ENCODE measurements around the gene ITGB7. TPM values are rescaled to one million over a fixed set of nuclear protein-coding genes. Genes with fewer than 3 reads are reported as not detected.

The ITGB7 gene
- total and polyA plus RNA-seq, 2 of the 4 experiments (the other 2 are of a cell fraction) = 0.18 to 0.44 TPM

DNA sequence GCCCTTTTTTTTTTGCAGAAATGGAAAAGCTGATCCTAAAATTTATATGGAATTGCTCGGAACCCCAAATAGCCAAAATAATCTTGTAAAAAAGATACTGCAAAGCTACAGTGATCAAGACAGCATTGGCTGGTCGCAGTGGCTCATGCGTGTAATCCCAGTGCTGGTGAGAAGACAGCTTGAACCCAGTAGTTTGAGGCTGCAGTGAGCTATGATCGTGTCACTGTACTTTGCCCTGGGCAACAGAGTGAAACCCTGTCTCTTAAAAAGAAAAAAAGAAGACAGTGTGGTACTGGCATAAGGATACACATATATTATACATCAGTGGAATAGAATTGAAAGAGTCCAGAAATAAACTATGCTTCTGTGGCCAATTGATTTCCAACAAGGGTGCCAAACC is 5.4 kb downstream of the ITGB7 start:
- WGBS, 2 experiments (ENCODE audit: extremely low coverage in 2 of 2, insufficient read length in 1 of 2) = no CpG with 5 or more reads among the region's 4 CpGs
- H2AK5ac ChIP-seq (ENCODE audit: low read depth, low read length) = no peak overlapping the region
- no peaks in the 10 kb centered on the region for H3K79me1 ChIP-seq (ENCODE audit: low read depth in 1 of 2, low read length in 2 of 2)
- intact Hi-C loops (cut with micrococcal nuclease) (no loop called here), dilution Hi-C loops (cut with HindIII; ENCODE audit: low sequenced_read_pairs, unreplicated experiment) (no loop called here), in situ Hi-C loops (cut with MboI; ENCODE audit: low sequenced_read_pairs) (no loop called here)
- H2AK9ac ChIP-seq (replicated peaks; ENCODE audit: low read depth, low read length, poor library complexity) = no peak overlapping the region
- no peaks in the 10 kb centered on the region for H4K20me1 ChIP-seq (ENCODE audit: insufficient read depth, low read length)
- no peak overlapping the region for H3K27ac ChIP-seq (ENCODE audit: insufficient read depth, low read length)
- H2BK20ac ChIP-seq (ENCODE audit: low read depth, low read length) = no peak overlapping the region
- no peak overlapping the region for H3K56ac ChIP-seq (ENCODE audit: extremely low read depth, insufficient read depth, low read length)
- peaks cover 11% of the 10 kb centered on the region for H3K9me1 ChIP-seq (ENCODE audit: insufficient read depth, low read length)
- TF ChIP-seq, protein P1, sequence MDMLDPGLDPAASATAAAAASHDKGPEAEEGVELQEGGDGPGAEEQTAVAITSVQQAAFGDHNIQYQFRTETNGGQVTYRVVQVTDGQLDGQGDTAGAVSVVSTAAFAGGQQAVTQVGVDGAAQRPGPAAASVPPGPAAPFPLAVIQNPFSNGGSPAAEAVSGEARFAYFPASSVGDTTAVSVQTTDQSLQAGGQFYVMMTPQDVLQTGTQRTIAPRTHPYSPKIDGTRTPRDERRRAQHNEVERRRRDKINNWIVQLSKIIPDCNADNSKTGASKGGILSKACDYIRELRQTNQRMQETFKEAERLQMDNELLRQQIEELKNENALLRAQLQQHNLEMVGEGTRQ (IDR thresholded peaks at IDR 0.05; ENCODE audit: low read depth, low read length) = no peak
- TF ChIP-seq NFE2L2 (IDR thresholded peaks at IDR 0.05; ENCODE audit: low read depth, low read length) = no peak
- no peak for TF ChIP-seq MAFK (IDR thresholded peaks at IDR 0.05; ENCODE audit: low read depth, low read length)
- TF ChIP-seq FOS (IDR thresholded peaks at IDR 0.05; ENCODE audit: low read depth, low read length) = no peak
- no peak for TF ChIP-seq MXI1 (IDR thresholded peaks at IDR 0.05; ENCODE audit: borderline replicate concordance, low read depth, low read length)
- TF ChIP-seq RAD21 (IDR thresholded peaks at IDR 0.05; ENCODE audit: low read length) = no peak
- no peak for TF ChIP-seq BHLHE40 (IDR thresholded peaks at IDR 0.05; ENCODE audit: low read depth, low read length)
- no peak overlapping the region for H3K14ac ChIP-seq (replicated peaks; ENCODE audit: low read depth, low read length)
- no peak overlapping the region for H4K8ac ChIP-seq (ENCODE audit: low read depth in 2 of 2, low read length in 2 of 2)
- DNase-seq (no peak), ATAC-seq (ENCODE audit: low read depth) (no peak)
- no peak overlapping the region for H3K9ac ChIP-seq (ENCODE audit: low read depth, low read length)
- no peak overlapping the region for H4K5ac ChIP-seq (ENCODE audit: low read depth, low read length)
- no peak overlapping the region for H2AFZ ChIP-seq (replicated peaks; ENCODE audit: low read length, poor library complexity)
- no peak overlapping the region for H2BK15ac ChIP-seq (ENCODE audit: low read depth, low read length)
- H4K91ac ChIP-seq (ENCODE audit: insufficient read depth, low read depth, low read length) = no peak overlapping the region
- H2BK120ac ChIP-seq (ENCODE audit: low read depth, low read length) = no peak overlapping the region
- no peaks in the 10 kb centered on the region for H3K36me3 ChIP-seq (ENCODE audit: control insufficient read depth, insufficient read depth, low read length)
- H3K18ac ChIP-seq (ENCODE audit: low read depth, low read length) = no peak overlapping the region
- H3K27me3 ChIP-seq (ENCODE audit: control insufficient read depth, insufficient read depth, low read length) = peaks cover 2% of the 10 kb centered on the region; the same call in 1 of the 2 replicates
- CTCF ChIA-PET = interaction anchor here (0.7 to 1.6 kb wide), 3 partner anchors 12 to 97 kb away, joined by 3 to 4 read pairs (median 3); partner anchors contain the start of gene MYG1
- no peak overlapping the region for H3K4ac ChIP-seq (ENCODE audit: low read depth, low read length)
- H3K9me3 ChIP-seq (ENCODE audit: control insufficient read depth, insufficient read depth, low read length) = no peaks in the 10 kb centered on the region
- BruUV-seq (replicated peaks) = no TSS peak
- H3K4me3 ChIP-seq (ENCODE audit: insufficient read depth, low read depth, low read length) = no peak overlapping the region
- POLR2A ChIA-PET (ENCODE audit: unreplicated experiment) = no interaction called here
- peaks cover 7% of the 10 kb centered on the region for H3K4me1 ChIP-seq (ENCODE audit: control insufficient read depth, insufficient read depth, low read length)
- H2BK5ac ChIP-seq (ENCODE audit: low read depth, low read length, poor library complexity, severe bottlenecking) = no peak overlapping the region
- H3K4me2 ChIP-seq (ENCODE audit: low read depth, low read length) = no peak overlapping the region
- H3K23ac ChIP-seq (ENCODE audit: low read depth, low read length) = no peak overlapping the region
